Neural cell (in vitro differentiated cells): ENCODE measurements around the gene ASB6. TPM values are rescaled to one million over a fixed set of nuclear protein-coding genes. Genes with fewer than 3 reads are reported as not detected.
A peak's percentile ranks its signal among the peaks of the same experiment; 100 is the strongest.
"Not testable (repeated sequence)": the region's sequence is repeated elsewhere in the genome, so short reads cannot be mapped to it uniquely, and the experiment has no call there.

Source experiments
- H2AFZ ChIP-seq: fragments of 200-600, 300-800 bp; sonication (generic), shearing (Covaris generic); 2 replicates; pipeline ENCODE4 v1.6.0; 2014; ENCODE audit warnings: low read depth, mild to moderate bottlenecking, antibody characterized with exemption, low read length, moderate library complexity
- H3F3A ChIP-seq: fragments of 200-600 bp; shearing (Covaris generic); 2 replicates; pipeline ENCODE4 v1.6.1; 2016; ENCODE audit warnings: mild to moderate bottlenecking, moderate library complexity, mixed read lengths, antibody characterized with exemption, low read length; ENCODE audit not compliant: insufficient read depth, poor library complexity, severe bottlenecking
- H3K27ac ChIP-seq: fragments of 200-600, 300-800 bp; sonication (generic), shearing (Covaris generic); 2 replicates; pipeline ENCODE4 v1.5.1; 2014; ENCODE audit warnings: mild to moderate bottlenecking, low read length, moderate library complexity
- H3K27me3 ChIP-seq: fragments of 300-800, 200-600 bp; sonication (generic), shearing (Covaris generic); 2 replicates; pipeline ENCODE4 v1.6.0; 2014; ENCODE audit warnings: mild to moderate bottlenecking, low read depth, low read length, moderate library complexity; ENCODE audit not compliant: insufficient read depth
- H3K36me3 ChIP-seq: fragments of 300-800, 200-600 bp; sonication (generic), shearing (Covaris generic); 2 replicates; pipeline ENCODE4 v1.5.1; 2014; ENCODE audit warnings: mild to moderate bottlenecking, antibody characterized with exemption, low read length, moderate library complexity; ENCODE audit not compliant: insufficient read depth
- H3K4me2 ChIP-seq: fragments of 300-800, 200-600 bp; sonication (generic), shearing (Covaris generic); 2 replicates; pipeline ENCODE4 v1.6.0; 2014; ENCODE audit warnings: mild to moderate bottlenecking, low read length
- H3K4me3 ChIP-seq: fragments of 300-800, 200-600 bp; sonication (generic), shearing (Covaris generic); 2 replicates; pipeline ENCODE4 v1.5.1; 2014; ENCODE audit warnings: mild to moderate bottlenecking, low read length, moderate library complexity
- H3K79me2 ChIP-seq: fragments of 200-600 bp; shearing (Covaris generic); replicated peaks from 2 replicates; pipeline ENCODE4 v1.6.0; 2014; ENCODE audit warnings: mild to moderate bottlenecking, low read length, moderate library complexity; ENCODE audit not compliant: insufficient read depth
- H3K9ac ChIP-seq: fragments of 300-800, 200-600 bp; sonication (generic), shearing (Covaris generic); 2 replicates; pipeline ENCODE4 v1.6.1; 2016; ENCODE audit warnings: mild to moderate bottlenecking, low read length, mixed read lengths
- H3K9me2 ChIP-seq: fragments of 200-600 bp; shearing (Covaris generic); 2 replicates; pipeline ENCODE4 v1.6.1; 2016; ENCODE audit warnings: mild to moderate bottlenecking, low read length, mixed read lengths; ENCODE audit not compliant: insufficient read depth
- H3K9me3 ChIP-seq: fragments of 200-600, 300-800 bp; sonication (generic), shearing (Covaris generic); 2 replicates; pipeline ENCODE4 v1.6.1; 2016; ENCODE audit warnings: mild to moderate bottlenecking, mixed run types, low read length, moderate library complexity, mixed read lengths
- H4K20me1 ChIP-seq: fragments of 200-600 bp; shearing (Covaris generic); 2 replicates; pipeline ENCODE4 v1.6.1; 2016; ENCODE audit warnings: mild to moderate bottlenecking, mixed run types; ENCODE audit not compliant: insufficient read depth
- MXI1 ChIP-seq: fragments of 450-650 bp; conservative IDR thresholded peaks from 2 replicates; pipeline ENCODE4 v1.6.1; 2014; ENCODE audit warnings: antibody characterized with exemption, mild to moderate bottlenecking; ENCODE audit not compliant: poor library complexity, severe bottlenecking
- POLR2AphosphoS5 ChIP-seq: IDR thresholded peaks from 2 replicates; pipeline ENCODE4 v1.6.1; 2012
- RAD21 ChIP-seq: fragments of 450-650 bp; conservative IDR thresholded peaks from 2 replicates; pipeline ENCODE4 v1.6.1; 2014; ENCODE audit warnings: antibody characterized with exemption, mild to moderate bottlenecking, moderate library complexity
- SMC3 ChIP-seq: fragments of 450-650 bp; conservative IDR thresholded peaks from 2 replicates; pipeline ENCODE4 v1.6.1; 2014; ENCODE audit warnings: antibody characterized with exemption, mild to moderate bottlenecking, moderate library complexity; ENCODE audit not compliant: poor library complexity
- TAF1 ChIP-seq: IDR thresholded peaks from 2 replicates; pipeline ENCODE4 v1.6.1; 2012; ENCODE audit warnings: low read depth
- polyA plus RNA-seq: library from polyadenylated mRNA; depleted of rRNA; stranded (reverse); fragments of >200 nt; gene quantifications from 2 replicates; pipeline ENCODE4 v1.2.3, GENCODE V29; 2014
- TF ChIP-seq, protein P1 (sequence below): IDR thresholded peaks from 2 replicates; pipeline ENCODE4 v1.6.1; 2012; ENCODE audit warnings: borderline replicate concordance

ASB6 gene
- polyA plus RNA-seq, 1 donor from 2014 or later, result 18.4 TPM

DNA sequence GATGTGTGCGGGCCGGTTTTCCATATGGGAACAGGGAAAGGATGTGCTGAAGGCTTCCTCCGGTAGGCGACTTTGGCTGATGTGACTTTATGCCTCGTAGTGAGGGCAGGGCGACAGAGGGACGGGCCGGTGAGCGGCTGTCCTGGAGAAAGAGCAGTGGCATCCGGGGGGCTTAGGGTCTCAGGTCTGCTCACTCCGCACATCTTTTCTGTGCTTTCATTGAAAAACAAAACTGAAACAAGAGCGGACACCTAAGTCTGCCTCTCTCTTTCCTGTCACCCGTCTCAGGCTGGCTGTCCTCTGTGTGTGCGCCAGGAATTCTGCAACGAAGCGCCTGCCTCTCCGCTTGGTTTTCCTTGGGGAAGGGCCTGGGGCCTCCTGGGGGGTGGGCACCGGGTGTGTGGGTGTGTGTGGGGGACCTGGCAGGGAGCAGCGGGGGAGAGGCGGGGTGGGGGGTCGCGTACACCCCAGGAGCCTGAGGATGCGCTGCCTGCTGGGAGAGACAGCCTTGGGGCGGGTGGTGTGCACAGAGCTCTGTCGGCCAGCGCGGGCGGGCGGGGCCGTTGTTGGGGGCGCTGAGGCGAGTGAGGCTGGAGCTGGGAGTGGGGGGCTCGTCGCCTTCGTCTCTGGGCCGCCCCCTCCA, 22.9 kb upstream of the ASB6 start:
- Histone ChIP-seq H3K27ac (no peak overlapping the region), H2AFZ (no peak overlapping the region), H4K20me1 (no peaks in the 10 kb centered on the region), H3K36me3 (no peaks in the 10 kb centered on the region), H3K9me3 (no peaks in the 10 kb centered on the region), H3K79me2 (no peaks in the 10 kb centered on the region), H3K9me2 (no peaks in the 10 kb centered on the region), H3K9ac (no peak overlapping the region), H3K4me2 (no peak overlapping the region), H3F3A (no peaks in the 10 kb centered on the region), H3K27me3 (peaks cover 33% of the 10 kb centered on the region), H3K4me3 (peak overlapping the region; percentile 55)
- TF ChIP-seq RAD21 (no peak), SMC3 (no peak), TAF1 (no peak)
- TF ChIP-seq, protein P1, sequence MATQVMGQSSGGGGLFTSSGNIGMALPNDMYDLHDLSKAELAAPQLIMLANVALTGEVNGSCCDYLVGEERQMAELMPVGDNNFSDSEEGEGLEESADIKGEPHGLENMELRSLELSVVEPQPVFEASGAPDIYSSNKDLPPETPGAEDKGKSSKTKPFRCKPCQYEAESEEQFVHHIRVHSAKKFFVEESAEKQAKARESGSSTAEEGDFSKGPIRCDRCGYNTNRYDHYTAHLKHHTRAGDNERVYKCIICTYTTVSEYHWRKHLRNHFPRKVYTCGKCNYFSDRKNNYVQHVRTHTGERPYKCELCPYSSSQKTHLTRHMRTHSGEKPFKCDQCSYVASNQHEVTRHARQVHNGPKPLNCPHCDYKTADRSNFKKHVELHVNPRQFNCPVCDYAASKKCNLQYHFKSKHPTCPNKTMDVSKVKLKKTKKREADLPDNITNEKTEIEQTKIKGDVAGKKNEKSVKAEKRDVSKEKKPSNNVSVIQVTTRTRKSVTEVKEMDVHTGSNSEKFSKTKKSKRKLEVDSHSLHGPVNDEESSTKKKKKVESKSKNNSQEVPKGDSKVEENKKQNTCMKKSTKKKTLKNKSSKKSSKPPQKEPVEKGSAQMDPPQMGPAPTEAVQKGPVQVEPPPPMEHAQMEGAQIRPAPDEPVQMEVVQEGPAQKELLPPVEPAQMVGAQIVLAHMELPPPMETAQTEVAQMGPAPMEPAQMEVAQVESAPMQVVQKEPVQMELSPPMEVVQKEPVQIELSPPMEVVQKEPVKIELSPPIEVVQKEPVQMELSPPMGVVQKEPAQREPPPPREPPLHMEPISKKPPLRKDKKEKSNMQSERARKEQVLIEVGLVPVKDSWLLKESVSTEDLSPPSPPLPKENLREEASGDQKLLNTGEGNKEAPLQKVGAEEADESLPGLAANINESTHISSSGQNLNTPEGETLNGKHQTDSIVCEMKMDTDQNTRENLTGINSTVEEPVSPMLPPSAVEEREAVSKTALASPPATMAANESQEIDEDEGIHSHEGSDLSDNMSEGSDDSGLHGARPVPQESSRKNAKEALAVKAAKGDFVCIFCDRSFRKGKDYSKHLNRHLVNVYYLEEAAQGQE, result no peak

DNA sequence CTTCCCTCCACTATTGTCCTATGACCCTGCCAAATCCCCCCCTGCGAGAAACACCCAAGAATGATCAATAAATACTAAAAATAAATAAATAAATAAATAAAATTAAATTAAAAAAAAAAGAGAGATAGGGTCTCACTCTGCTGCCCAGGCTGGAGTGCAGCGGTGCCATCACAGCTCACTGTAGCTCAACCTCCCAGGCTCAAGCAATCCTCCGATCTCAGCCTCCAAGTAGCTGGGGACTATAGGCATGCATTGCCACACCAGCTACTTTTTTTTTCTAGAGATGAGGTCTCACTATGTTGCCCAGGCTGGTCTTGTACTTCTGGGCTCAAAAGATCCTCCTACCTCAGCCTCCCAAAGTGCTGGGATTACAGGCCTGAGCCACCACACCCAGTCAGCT, 20.3 kb upstream of the ASB6 start:
- not testable (repeated sequence) for H3K36me3 ChIP-seq, H2AFZ ChIP-seq, H3K4me2 ChIP-seq, H3K9me3 ChIP-seq, H3F3A ChIP-seq, H3K9me2 ChIP-seq, H4K20me1 ChIP-seq, H3K27ac ChIP-seq, H3K79me2 ChIP-seq, H3K4me3 ChIP-seq, H3K9ac ChIP-seq
- peaks cover 27% of the 10 kb centered on the region for H3K27me3 ChIP-seq

DNA sequence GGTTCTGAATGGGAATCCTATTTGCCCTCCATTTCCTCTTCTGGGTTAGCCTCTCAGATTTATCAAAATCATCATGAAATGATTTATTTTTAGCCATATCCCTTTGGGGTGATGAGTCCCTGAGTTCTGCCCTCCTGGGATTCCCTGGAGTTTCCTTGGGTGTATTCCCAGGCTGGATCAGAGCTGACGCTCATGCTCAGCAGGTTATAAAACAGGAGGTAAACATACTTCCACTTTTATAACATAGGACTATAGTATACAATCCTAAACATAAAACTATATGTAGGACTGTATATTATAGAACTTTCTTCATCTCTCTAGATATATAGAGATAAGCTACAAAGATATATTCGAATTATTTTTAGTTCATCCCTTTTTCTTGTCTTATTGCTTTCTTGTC, 19.1 kb upstream of the ASB6 start:
- Histone ChIP-seq H3F3A (no peaks in the 10 kb centered on the region), H3K9me3 (no peaks in the 10 kb centered on the region), H3K4me3 (no peak overlapping the region), H2AFZ (no peak overlapping the region), H3K79me2 (no peaks in the 10 kb centered on the region), H4K20me1 (no peaks in the 10 kb centered on the region), H3K27ac (no peak overlapping the region), H3K4me2 (no peak overlapping the region), H3K9me2 (no peaks in the 10 kb centered on the region), H3K27me3 (peaks cover 16% of the 10 kb centered on the region), H3K9ac (no peak overlapping the region), H3K36me3 (no peaks in the 10 kb centered on the region)
- TF ChIP-seq MXI1, result no peak

DNA sequence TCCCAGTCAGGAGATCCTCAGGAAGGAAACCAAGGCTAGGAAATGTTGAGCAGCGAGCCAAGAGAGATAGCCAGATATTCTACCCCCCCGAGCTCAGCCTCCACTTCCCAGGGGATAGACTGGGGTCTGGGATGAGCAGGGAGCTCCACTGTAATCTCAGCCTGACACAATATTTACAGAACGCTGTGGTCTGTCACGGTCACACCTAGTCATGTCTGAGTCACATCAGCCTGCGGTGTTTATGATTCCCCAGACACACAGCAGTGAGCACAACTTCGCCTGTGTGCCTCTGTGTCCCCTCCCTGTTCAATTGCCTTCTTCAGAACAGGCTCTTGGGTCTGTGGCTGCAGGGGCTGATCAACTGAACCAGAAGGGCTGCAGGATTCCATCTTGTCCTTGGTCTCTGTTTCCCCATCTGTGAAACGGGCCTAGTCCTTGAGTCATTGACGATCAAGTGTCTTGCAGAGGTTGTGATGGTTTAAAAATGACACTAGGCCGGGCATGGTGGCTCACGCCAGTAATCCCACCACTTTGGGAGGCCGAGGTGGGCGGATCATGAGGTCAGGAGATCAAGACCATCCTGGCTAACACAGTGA, 14.9 kb upstream of the ASB6 start:
- TF ChIP-seq SMC3, result no peak
- TF ChIP-seq POLR2AphosphoS5, result no peak
- Histone ChIP-seq H3K79me2 (no peaks in the 10 kb centered on the region), H3K9me3 (no peaks in the 10 kb centered on the region), H3K9me2 (no peaks in the 10 kb centered on the region), H3K27ac (no peak overlapping the region), H3F3A (no peaks in the 10 kb centered on the region), H3K9ac (no peak overlapping the region), H3K27me3 (no peaks in the 10 kb centered on the region), H3K4me3 (no peak overlapping the region), H3K36me3 (no peaks in the 10 kb centered on the region), H2AFZ (no peak overlapping the region), H3K4me2 (no peak overlapping the region), H4K20me1 (no peaks in the 10 kb centered on the region)
